Breast epithelium (tissue), 4 donors: Measurements from ENCODE around the gene FARP1. TPM values are rescaled to one million over a fixed set of nuclear protein-coding genes. Genes with fewer than 3 reads are reported as not detected.

Experiments
- DNase-seq, 2 donors: peaks; one replicate each; pipeline ENCODE4 v3.0.0-alpha.2; 2019; ENCODE audit warnings: low spot score in 2 of 2
- H3K27ac ChIP-seq, 2 donors: fragments of 200-600 bp; sonication (generic) in 1 of 2; one replicate each; pipeline ENCODE4 v1.5.1; 2016 to 2019; ENCODE audit warnings: mild to moderate bottlenecking in 1 of 2
- H3K27me3 ChIP-seq, 2 donors: fragments of 200-600 bp; sonication (generic) in 1 of 2; one replicate each; pipeline versions ENCODE4 v1.5.1 to v1.6.0; 2017 to 2019; ENCODE audit warnings: control low read depth in 1 of 2, mild to moderate bottlenecking in 1 of 2
- H3K36me3 ChIP-seq: fragments of 200-600 bp; one replicate; pipeline ENCODE4 v1.5.1; 2019
- H3K4me1 ChIP-seq, 2 donors: fragments of 200-600 bp; sonication (generic); one replicate each; pipeline ENCODE4 v1.5.1; 2016 to 2019; ENCODE audit warnings: control low read depth in 1 of 2
- H3K4me3 ChIP-seq, 3 donors: fragments of 200-600 bp; sonication (generic); 1 replicate in 2 of 3; 2 replicates in 1 of 3; pipeline ENCODE4 v1.5.1; 2016 to 2019; ENCODE audit warnings: mild to moderate bottlenecking in 3 of 3, moderate library complexity in 2 of 3
- H3K9me3 ChIP-seq, 2 donors: fragments of 200-600 bp; sonication (generic) in 1 of 2; one replicate each; pipeline ENCODE4 v1.5.1; 2016 to 2019; ENCODE audit warnings: control low read depth in 1 of 2
- CTCF ChIP-seq, 3 donors: fragments of 450-650 bp; IDR thresholded peaks; one replicate each; pipeline ENCODE4 v1.5.1; 2016 to 2017; ENCODE audit warnings: antibody characterized with exemption in 3 of 3, mild to moderate bottlenecking in 3 of 3, moderate library complexity in 3 of 3
- POLR2A ChIP-seq: fragments of 450-650 bp; IDR thresholded peaks from one replicate; pipeline ENCODE4 v1.6.1; 2016; ENCODE audit warnings: antibody characterized with exemption, mild to moderate bottlenecking, moderate library complexity
- POLR2AphosphoS5 ChIP-seq, 3 donors: sonication (generic); formaldehyde crosslinking; IDR thresholded peaks; one replicate each; pipeline ENCODE4 v1.6.1; 2017; ENCODE audit warnings: antibody characterized with exemption in 3 of 3
- intact Hi-C: fragments of 100-400 bp; cut with DNase I; formaldehyde crosslinking; loops from one replicate; pipeline ENCODE4 v1.15.1; 2023; ENCODE audit warnings: low total_unique reads
- total RNA-seq, 3 donors: library from RNA; depleted of rRNA; stranded (reverse); fragments of >200 nt; gene quantifications; one replicate each; pipeline ENCODE4 v1.1.0, GENCODE V29; 2016

FARP1 gene
- total RNA-seq, 3 donors from 2014 or later = 29.8 to 97.3 (median 80.1) TPM

- intact Hi-C loops = no loop called here
- Histone ChIP-seq H3K27me3 (no peaks in the 10 kb centered on the region), H3K27ac (no peak overlapping the region), H3K9me3 (no peaks in the 10 kb centered on the region), H3K4me1 (peaks cover 0 to 6% of the 10 kb centered on the region in 2 donors), H3K4me3 (no peak overlapping the region), H3K36me3 (no peaks in the 10 kb centered on the region)
- no peak for DNase-seq
- TF ChIP-seq CTCF (IDR thresholded peaks at IDR 0.05) = no peak
- TF ChIP-seq POLR2AphosphoS5 (IDR thresholded peaks at IDR 0.05) = no peak
- no peak for TF ChIP-seq POLR2A
These were observed 129.7 kb downstream of the FARP1 start for GRCh38 chr13:98272549-98272948.

GRCh38 chr13:98273067-98273823 lies 130.4 kb downstream of the FARP1 start:
- intact Hi-C loops = no loop called here
- TF ChIP-seq CTCF (IDR thresholded peaks at IDR 0.05) (no peak), POLR2A (no peak), POLR2AphosphoS5 (IDR thresholded peaks at IDR 0.05) (no peak)

DNA sequence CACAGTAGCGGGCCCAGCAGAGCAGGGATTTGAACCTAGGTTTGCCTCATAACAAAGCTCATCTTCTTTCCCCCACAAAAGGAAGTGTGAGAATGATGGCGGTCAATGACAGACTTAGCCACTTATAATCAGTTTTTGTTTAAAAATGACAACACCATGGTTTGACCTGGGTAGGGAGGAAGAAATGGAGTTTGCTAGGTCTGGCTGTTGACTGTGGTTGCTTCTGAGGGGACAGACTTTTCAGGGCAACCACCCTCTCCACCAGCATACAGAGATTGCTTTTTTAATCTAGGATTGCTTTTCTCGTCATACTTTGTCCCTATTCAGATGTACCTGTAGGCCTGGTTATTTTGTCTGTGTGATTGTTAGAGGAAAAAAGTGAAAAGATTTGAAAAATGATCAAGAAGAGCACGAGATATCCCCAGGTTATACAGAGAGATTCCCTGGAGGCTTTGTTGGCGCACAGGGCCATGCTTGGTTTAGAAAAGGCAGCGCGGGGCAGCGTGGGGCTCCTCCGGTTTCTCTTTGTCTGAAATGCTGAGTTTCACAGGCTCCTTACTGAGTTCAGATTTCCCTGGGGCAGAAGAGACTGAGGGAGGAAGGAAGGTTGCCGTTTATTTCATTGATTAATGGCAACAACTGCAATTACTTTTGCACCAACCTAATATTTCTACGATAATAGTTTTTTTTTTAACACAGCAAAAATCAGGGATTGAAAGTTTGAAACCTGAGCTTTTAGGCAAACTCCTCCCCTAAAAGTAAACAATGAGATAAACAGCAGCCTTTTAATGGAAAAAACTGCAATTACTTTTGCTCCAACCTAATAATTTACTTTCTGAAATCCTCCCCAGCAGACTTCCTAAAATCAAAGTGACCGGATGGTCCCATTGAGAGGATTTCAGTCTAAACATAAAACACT lies 131.2 kb downstream of the FARP1 start:
- TF ChIP-seq POLR2A (no peak), POLR2AphosphoS5 (IDR thresholded peaks at IDR 0.05) (no peak), CTCF (IDR thresholded peaks at IDR 0.05) (no peak)
- DNase-seq = no peak
- Histone ChIP-seq H3K4me1 (peaks cover 0 to 6% of the 10 kb centered on the region in 2 donors), H3K9me3 (no peaks in the 10 kb centered on the region), H3K4me3 (no peak overlapping the region), H3K36me3 (no peaks in the 10 kb centered on the region), H3K27me3 (no peaks in the 10 kb centered on the region), H3K27ac (no peak overlapping the region)
- intact Hi-C loops = no loop called here

More at GRCh38 chr13:98273067-98273823, 130.4 kb downstream of the FARP1 start:
- H3K36me3 ChIP-seq = no peaks in the 10 kb centered on the region
- no peak overlapping the region for H3K4me3 ChIP-seq
- H3K27ac ChIP-seq = no peak overlapping the region
- H3K27me3 ChIP-seq = no peaks in the 10 kb centered on the region
- DNase-seq = no peak
- H3K9me3 ChIP-seq = no peaks in the 10 kb centered on the region
- peaks cover 0 to 6% of the 10 kb centered on the region in 2 donors for H3K4me1 ChIP-seq

- Histone ChIP-seq H3K27ac (no peak overlapping the region), H3K36me3 (no peaks in the 10 kb centered on the region), H3K4me1 (peaks cover 0 to 6% of the 10 kb centered on the region in 2 donors), H3K4me3 (no peak overlapping the region), H3K9me3 (no peaks in the 10 kb centered on the region), H3K27me3 (no peaks in the 10 kb centered on the region)
- no peak for DNase-seq
- TF ChIP-seq CTCF (IDR thresholded peaks at IDR 0.05) (no peak), POLR2A (no peak), POLR2AphosphoS5 (IDR thresholded peaks at IDR 0.05) (no peak)
- intact Hi-C loops = loop anchor here (5.0 kb wide), 1 partner anchor 1122 kb away; no protein-coding TSS in a partner anchor
These were observed 132.1 kb downstream of the FARP1 start for GRCh38 chr13:98274921-98275487.
